ENCODE data around the gene SLC9A9.

DNA sequence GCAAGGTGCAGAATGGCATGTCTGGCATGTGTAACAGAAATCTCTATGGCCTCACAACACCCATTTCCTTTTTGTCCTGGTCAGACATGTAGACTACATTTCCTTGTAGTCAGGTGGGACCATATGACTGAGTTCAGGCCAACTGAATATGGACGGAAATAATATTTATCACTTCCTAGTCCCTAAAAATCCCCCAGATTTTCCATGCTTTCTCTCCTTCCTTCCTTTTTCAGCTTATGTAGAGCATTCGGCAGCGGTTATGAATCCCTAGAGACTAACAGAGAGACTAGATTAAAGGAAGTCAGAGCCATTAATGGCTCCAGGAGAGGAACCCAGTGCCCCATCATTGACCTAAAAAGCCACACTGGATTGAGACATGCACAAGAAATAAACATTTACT is 35.8 kb downstream of the SLC9A9 start:
- no peak for TF ChIP-seq CTCF (optimal IDR thresholded peaks at IDR 0.05 in 1 of 3, IDR thresholded peaks at IDR 0.05 in 1 of 3, conservative IDR thresholded peaks at IDR 0.05 in 1 of 3; ENCODE audit: extremely low read depth in 1 of 3, insufficient read depth in 2 of 3, low read length in 3 of 3)
- no peak for TF ChIP-seq EZH2 (IDR thresholded peaks at IDR 0.05; ENCODE audit: low read length)

All from keratinocyte (primary cell).